ENCODE results near the gene EFCAB11. TPM values are rescaled to one million over a fixed set of nuclear protein-coding genes. Genes with fewer than 3 reads are reported as not detected.
A peak's percentile ranks its signal among the peaks of the same experiment; 100 is the strongest.

EFCAB11 gene
- polyA plus RNA-seq, 3 donors = 2.0 to 4.3 (median 2.1) TPM

DNA sequence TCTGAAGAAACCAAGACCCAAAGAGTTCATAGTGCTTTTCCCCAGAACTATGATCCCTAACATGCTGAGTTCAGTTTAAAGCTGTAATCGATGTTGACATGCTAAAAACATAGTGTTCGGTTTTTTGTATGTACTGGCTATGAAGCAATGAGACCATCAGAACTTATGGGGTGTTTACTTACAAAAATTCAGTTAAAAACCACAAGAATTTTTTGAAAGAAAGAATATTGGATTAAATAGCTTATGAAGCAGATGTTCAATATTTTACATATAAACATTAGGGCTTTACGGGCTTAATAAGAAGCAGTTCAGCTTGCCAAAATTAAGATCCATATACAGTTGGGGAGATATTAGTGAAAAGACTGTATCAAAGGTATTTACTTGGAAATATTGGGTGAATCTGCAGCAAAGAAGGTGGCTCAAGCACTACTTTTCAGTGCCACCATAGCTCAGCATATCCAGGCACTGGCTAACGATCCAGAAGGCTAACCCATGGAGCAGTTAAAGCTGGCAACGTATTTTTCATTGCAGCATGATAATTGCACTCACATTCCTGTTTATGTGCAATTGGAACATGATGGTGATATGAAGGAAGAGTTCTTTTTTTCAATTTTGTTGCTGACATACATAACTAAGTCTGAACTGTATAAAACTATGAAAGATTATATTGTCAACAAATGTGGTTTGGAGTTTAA lies 125.9 kb downstream of the EFCAB11 start:
- H3K4me3 ChIP-seq (replicated peaks in 1 of 3; ENCODE audit: low read depth in 2 of 3, low read length in 3 of 3) = no peak overlapping the region
- H3K9ac ChIP-seq (ENCODE audit: insufficient read depth, low read length, poor library complexity, severe bottlenecking) = no peak overlapping the region
- no peaks in the 10 kb centered on the region for H3K36me3 Mint-ChIP-seq
- no peaks in the 10 kb centered on the region for H4K20me1 ChIP-seq (ENCODE audit: insufficient read depth, low read length)
- H3K4me3 Mint-ChIP-seq = no peak overlapping the region
- intact Hi-C loops (cut with micrococcal nuclease) = no loop called here
- H3K9me3 ChIP-seq (replicated peaks in 1 of 2; ENCODE audit: control insufficient read depth in 1 of 2, insufficient read depth in 1 of 2, low read length in 2 of 2) = peaks cover 0 to 5% of the 10 kb centered on the region in 2 donors
- H3K4me1 ChIP-seq (ENCODE audit: control insufficient read depth in 1 of 2, insufficient read depth in 2 of 2, low read length in 2 of 2) = peaks cover 0 to 6% of the 10 kb centered on the region in 2 donors
- WGBS (ENCODE audit: insufficient coverage) = no CpG with 5 or more reads among the region's 5 CpGs
- H2AFZ ChIP-seq (ENCODE audit: insufficient read depth, low read depth, low read length, poor library complexity, severe bottlenecking) = no peak overlapping the region
- H3K36me3 ChIP-seq (replicated peaks in 1 of 2; ENCODE audit: control insufficient read depth in 1 of 2, insufficient read depth in 2 of 2, low read length in 2 of 2) = no peaks in the 10 kb centered on the region
- H3K79me2 ChIP-seq (ENCODE audit: insufficient read depth, low read length) = no peaks in the 10 kb centered on the region
- peaks cover 3 to 10% (median 8%) of the 10 kb centered on the region in 7 donors for H3K9me3 Mint-ChIP-seq
- H3K27ac Mint-ChIP-seq = no peak overlapping the region
- no peak overlapping the region for H3K4me2 ChIP-seq (replicated peaks; ENCODE audit: extremely low read depth, low read length, poor library complexity, severe bottlenecking)
- no peak for DNase-seq
- no peak overlapping the region for H3K27ac ChIP-seq (ENCODE audit: low read depth in 1 of 2, low read length in 2 of 2)
- H3K27me3 Mint-ChIP-seq (ENCODE audit: low read depth in 3 of 3) = peaks cover 0 to 4% (median 2%) of the 10 kb centered on the region in 3 donors
- peaks cover 14% of the 10 kb centered on the region for H3K4me1 Mint-ChIP-seq
- no peaks in the 10 kb centered on the region for H3K27me3 ChIP-seq (ENCODE audit: control insufficient read depth in 2 of 2, insufficient read depth in 2 of 2, low read length in 2 of 2)
- TF ChIP-seq, protein P1, sequence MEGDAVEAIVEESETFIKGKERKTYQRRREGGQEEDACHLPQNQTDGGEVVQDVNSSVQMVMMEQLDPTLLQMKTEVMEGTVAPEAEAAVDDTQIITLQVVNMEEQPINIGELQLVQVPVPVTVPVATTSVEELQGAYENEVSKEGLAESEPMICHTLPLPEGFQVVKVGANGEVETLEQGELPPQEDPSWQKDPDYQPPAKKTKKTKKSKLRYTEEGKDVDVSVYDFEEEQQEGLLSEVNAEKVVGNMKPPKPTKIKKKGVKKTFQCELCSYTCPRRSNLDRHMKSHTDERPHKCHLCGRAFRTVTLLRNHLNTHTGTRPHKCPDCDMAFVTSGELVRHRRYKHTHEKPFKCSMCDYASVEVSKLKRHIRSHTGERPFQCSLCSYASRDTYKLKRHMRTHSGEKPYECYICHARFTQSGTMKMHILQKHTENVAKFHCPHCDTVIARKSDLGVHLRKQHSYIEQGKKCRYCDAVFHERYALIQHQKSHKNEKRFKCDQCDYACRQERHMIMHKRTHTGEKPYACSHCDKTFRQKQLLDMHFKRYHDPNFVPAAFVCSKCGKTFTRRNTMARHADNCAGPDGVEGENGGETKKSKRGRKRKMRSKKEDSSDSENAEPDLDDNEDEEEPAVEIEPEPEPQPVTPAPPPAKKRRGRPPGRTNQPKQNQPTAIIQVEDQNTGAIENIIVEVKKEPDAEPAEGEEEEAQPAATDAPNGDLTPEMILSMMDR (IDR thresholded peaks at IDR 0.05) = no peak

DNA sequence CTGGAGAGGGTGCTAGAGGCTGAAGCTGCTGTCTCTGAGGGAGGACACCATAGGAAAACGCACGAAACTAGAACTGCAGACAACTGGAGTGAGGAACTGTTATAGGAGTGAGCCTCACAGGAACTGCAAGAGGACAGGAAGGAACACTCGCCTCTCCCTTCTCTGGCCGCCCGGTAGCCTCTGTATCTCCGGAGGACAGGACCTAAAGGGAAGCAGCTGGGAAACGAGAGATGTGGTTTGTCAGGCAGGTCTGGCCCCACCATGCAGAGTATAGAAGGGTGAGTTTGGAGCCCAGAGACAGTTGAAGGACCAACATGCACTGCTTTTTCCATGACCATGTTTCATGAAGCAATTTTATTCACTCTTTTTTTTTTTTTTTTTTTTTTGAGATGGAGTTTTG lies 127.3 kb downstream of the EFCAB11 start:
- peak overlapping the region in 1 of 7 donors; percentile 74 for H3K27ac Mint-ChIP-seq
- H3K36me3 Mint-ChIP-seq = peaks cover 0 to 2% of the 10 kb centered on the region in 2 donors
- peaks cover 11 to 19% (median 12%) of the 10 kb centered on the region in 7 donors for H3K9me3 Mint-ChIP-seq
- DNase-seq = peak; percentile 1 to 14 (median 10)
- no peak overlapping the region for H3K4me3 ChIP-seq (replicated peaks in 1 of 3; ENCODE audit: low read depth in 2 of 3, low read length in 3 of 3)
- no peaks in the 10 kb centered on the region for H4K20me1 ChIP-seq (ENCODE audit: insufficient read depth, low read length)
- WGBS (ENCODE audit: insufficient coverage) = 0% methylated on average over 4 of the region's 7 CpGs
- TF ChIP-seq, protein P1 (IDR thresholded peaks at IDR 0.05) = no peak
- intact Hi-C loops (cut with micrococcal nuclease) = no loop called here
- H3K4me1 ChIP-seq (ENCODE audit: control insufficient read depth in 1 of 2, insufficient read depth in 2 of 2, low read length in 2 of 2) = peaks cover 0 to 6% of the 10 kb centered on the region in 2 donors
- H2AFZ ChIP-seq (ENCODE audit: insufficient read depth, low read depth, low read length, poor library complexity, severe bottlenecking) = no peak overlapping the region
- H3K4me1 Mint-ChIP-seq = peaks cover 14% of the 10 kb centered on the region
- H3K27ac ChIP-seq (ENCODE audit: low read depth in 1 of 2, low read length in 2 of 2) = no peak overlapping the region
- peak overlapping the region in 1 of 2 donors; percentile 72 for H3K4me3 Mint-ChIP-seq
- no peaks in the 10 kb centered on the region for H3K27me3 ChIP-seq (ENCODE audit: control insufficient read depth in 2 of 2, insufficient read depth in 2 of 2, low read length in 2 of 2)
- H3K36me3 ChIP-seq (replicated peaks in 1 of 2; ENCODE audit: control insufficient read depth in 1 of 2, insufficient read depth in 2 of 2, low read length in 2 of 2) = no peaks in the 10 kb centered on the region
- no peaks in the 10 kb centered on the region for H3K79me2 ChIP-seq (ENCODE audit: insufficient read depth, low read length)
- H3K9me3 ChIP-seq (replicated peaks in 1 of 2; ENCODE audit: control insufficient read depth in 1 of 2, insufficient read depth in 1 of 2, low read length in 2 of 2) = peaks cover 4 to 17% of the 10 kb centered on the region in 2 donors
- H3K27me3 Mint-ChIP-seq (ENCODE audit: low read depth in 3 of 3) = peaks cover 0 to 4% (median 2%) of the 10 kb centered on the region in 3 donors
- H3K4me2 ChIP-seq (replicated peaks; ENCODE audit: extremely low read depth, low read length, poor library complexity, severe bottlenecking) = no peak overlapping the region
- H3K9ac ChIP-seq (ENCODE audit: insufficient read depth, low read length, poor library complexity, severe bottlenecking) = no peak overlapping the region
